A673 (cell line): ENCODE data around the gene LEFTY1.

ENCODE experiments used
- CTCF ChIP-seq: fragments of 300-800, 200-600 bp; sonication (generic); conservative IDR thresholded peaks from 2 replicates; pipeline ENCODE4 v1.5.1; 2017; ENCODE audit warnings: low read depth, mild to moderate bottlenecking, antibody characterized with exemption, low read length, moderate library complexity, mixed read lengths
- EZH2 ChIP-seq: fragments of 200-600 bp; sonication (generic); IDR thresholded peaks from 2 replicates; pipeline ENCODE4 v1.6.1; 2017; ENCODE audit warnings: borderline replicate concordance, low read depth, mild to moderate bottlenecking, mixed read lengths, antibody characterized with exemption, low read length; ENCODE audit not compliant: poor library complexity, severe bottlenecking

GRCh38 chr1:225863167-225863566 lies 25.8 kb downstream of the LEFTY1 start:
- TF ChIP-seq CTCF (no peak), EZH2 (no peak)
